ENCODE measurements around the gene ACY1.

Gene ACY1

GRCh38 chr3:51942603-51943450 is 40.5 kb upstream of the ACY1 start:
- no peak for DNase-seq
- peaks cover 3% of the 10 kb centered on the region for H3K27me3 Mint-ChIP-seq (ENCODE audit: low read depth, poor library complexity)
- peaks cover 6% of the 10 kb centered on the region for H3K36me3 Mint-ChIP-seq (ENCODE audit: low read depth)
- peak overlapping the region; percentile 58 for H3K4me3 Mint-ChIP-seq
- TF ChIP-seq, protein P1, sequence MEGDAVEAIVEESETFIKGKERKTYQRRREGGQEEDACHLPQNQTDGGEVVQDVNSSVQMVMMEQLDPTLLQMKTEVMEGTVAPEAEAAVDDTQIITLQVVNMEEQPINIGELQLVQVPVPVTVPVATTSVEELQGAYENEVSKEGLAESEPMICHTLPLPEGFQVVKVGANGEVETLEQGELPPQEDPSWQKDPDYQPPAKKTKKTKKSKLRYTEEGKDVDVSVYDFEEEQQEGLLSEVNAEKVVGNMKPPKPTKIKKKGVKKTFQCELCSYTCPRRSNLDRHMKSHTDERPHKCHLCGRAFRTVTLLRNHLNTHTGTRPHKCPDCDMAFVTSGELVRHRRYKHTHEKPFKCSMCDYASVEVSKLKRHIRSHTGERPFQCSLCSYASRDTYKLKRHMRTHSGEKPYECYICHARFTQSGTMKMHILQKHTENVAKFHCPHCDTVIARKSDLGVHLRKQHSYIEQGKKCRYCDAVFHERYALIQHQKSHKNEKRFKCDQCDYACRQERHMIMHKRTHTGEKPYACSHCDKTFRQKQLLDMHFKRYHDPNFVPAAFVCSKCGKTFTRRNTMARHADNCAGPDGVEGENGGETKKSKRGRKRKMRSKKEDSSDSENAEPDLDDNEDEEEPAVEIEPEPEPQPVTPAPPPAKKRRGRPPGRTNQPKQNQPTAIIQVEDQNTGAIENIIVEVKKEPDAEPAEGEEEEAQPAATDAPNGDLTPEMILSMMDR (IDR thresholded peaks at IDR 0.05): no peak
- peaks cover 56% of the 10 kb centered on the region for H3K4me1 Mint-ChIP-seq
- no peaks in the 10 kb centered on the region for H3K9me3 Mint-ChIP-seq
- peak overlapping the region; percentile 22 for H3K27ac Mint-ChIP-seq

- Mint-ChIP-seq H3K4me3 (no peak overlapping the region), H3K36me3 (ENCODE audit: low read depth) (no peaks in the 10 kb centered on the region), H3K27me3 (ENCODE audit: low read depth, poor library complexity) (no peaks in the 10 kb centered on the region), H3K4me1 (peaks cover 56% of the 10 kb centered on the region), H3K9me3 (no peaks in the 10 kb centered on the region), H3K27ac (no peak overlapping the region)
- no peak for DNase-seq
- TF ChIP-seq, protein P1 (IDR thresholded peaks at IDR 0.05): no peak
Measured at GRCh38 chr3:51943451-51944391, 39.6 kb upstream of the ACY1 start.

DNA sequence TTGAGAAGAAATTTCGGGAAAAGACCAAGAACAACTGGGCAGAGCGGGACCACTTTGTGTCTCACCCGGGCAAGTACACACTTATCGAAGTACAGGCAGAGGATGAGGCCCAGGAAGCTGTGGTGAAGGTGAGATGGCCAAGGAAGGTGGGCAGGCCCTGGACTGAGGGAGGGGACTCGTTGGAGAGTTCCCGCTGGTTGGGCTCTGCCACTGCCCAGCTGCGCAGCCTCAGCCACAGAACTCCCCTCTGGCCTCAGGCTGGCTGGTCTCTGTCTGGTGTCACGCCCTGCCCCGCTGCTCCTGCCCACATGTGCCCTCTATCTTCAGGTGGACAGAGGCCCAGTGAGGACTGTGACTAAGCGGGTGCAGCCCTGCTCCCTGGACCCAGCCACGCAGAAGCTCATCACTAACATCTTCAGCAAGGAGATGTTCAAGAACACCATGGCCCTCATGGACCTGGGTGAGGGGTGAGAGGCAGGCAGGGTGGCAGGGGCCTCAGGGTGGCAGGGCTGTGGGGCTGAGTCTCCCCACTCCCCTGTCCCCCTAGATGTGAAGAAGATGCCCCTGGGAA is 38.8 kb upstream of the ACY1 start:
- no peak for DNase-seq
- Mint-ChIP-seq H3K27ac (no peak overlapping the region), H3K27me3 (ENCODE audit: low read depth, poor library complexity) (peaks cover 3% of the 10 kb centered on the region), H3K4me3 (no peak overlapping the region), H3K4me1 (peaks cover 50% of the 10 kb centered on the region), H3K9me3 (no peaks in the 10 kb centered on the region), H3K36me3 (ENCODE audit: low read depth) (no peaks in the 10 kb centered on the region)
- TF ChIP-seq, protein P1 (IDR thresholded peaks at IDR 0.05): no peak

GRCh38 chr3:51945031-51945840 is 38.1 kb upstream of the ACY1 start:
- Mint-ChIP-seq H3K9me3 (no peaks in the 10 kb centered on the region), H3K4me1 (peaks cover 45% of the 10 kb centered on the region), H3K4me3 (no peak overlapping the region), H3K27ac (no peak overlapping the region), H3K27me3 (ENCODE audit: low read depth, poor library complexity) (peaks cover 3% of the 10 kb centered on the region), H3K36me3 (ENCODE audit: low read depth) (no peaks in the 10 kb centered on the region)
- TF ChIP-seq, protein P1 (IDR thresholded peaks at IDR 0.05): no peak
- no peak for DNase-seq

GRCh38 chr3:51945926-51946705 is 37.2 kb upstream of the ACY1 start:
- Mint-ChIP-seq H3K27me3 (ENCODE audit: low read depth, poor library complexity) (peaks cover 3% of the 10 kb centered on the region), H3K4me1 (peaks cover 37% of the 10 kb centered on the region), H3K27ac (no peak overlapping the region), H3K4me3 (no peak overlapping the region), H3K9me3 (no peaks in the 10 kb centered on the region), H3K36me3 (ENCODE audit: low read depth) (no peaks in the 10 kb centered on the region)
- TF ChIP-seq, protein P1 (IDR thresholded peaks at IDR 0.05): no peak
- no peak for DNase-seq

Measured in nephron progenitor cell (in vitro differentiated cells).